ENCODE measurements around the gene KLHL42. TPM values are rescaled to one million over a fixed set of nuclear protein-coding genes. Genes with fewer than 3 reads are reported as not detected.

Gene KLHL42
- total RNA-seq, 1 experiment from 2014 or later = 21.5 TPM

DNA sequence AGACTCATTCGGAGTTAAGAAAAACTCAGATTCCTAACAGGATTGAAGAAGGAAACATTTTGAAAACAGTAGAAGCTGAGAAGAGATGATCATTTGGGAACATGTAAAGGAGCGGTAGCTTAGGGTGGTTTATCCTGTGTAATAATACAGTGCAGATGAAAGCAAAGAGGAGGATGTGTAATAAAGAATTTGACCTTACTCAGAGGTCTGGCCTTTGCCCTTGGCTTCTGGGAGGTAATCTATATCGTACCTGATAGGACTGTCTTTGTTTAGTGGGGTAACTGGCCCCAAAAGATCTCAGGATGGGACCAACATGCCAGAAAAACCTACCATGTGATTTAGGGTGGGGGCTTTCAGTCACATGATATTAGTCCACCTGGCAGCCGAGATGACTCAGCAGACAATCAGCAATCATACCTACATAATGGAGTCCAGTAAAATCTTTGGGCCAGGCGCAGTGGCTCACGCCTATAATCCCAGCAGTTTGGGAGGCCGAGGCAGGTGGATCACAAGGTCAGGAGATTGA lies 23.3 kb upstream of the KLHL42 start:
- Histone ChIP-seq H3K36me3 (ENCODE audit: control insufficient read depth in 1 of 2, insufficient read depth in 2 of 2, low read length in 2 of 2) (peaks cover 3 to 13% of the 10 kb centered on the region in 2 experiments; a peak in 3 of 4 replicates), H3K4me2 (ENCODE audit: low read length) (no peak overlapping the region), H3K9me2 (ENCODE audit: insufficient read depth) (no peaks in the 10 kb centered on the region), H3K27ac (ENCODE audit: low read depth, low read length) (no peak overlapping the region), H3K4me1 (ENCODE audit: control insufficient read depth in 1 of 2, insufficient read depth in 2 of 2, low read length in 2 of 2) (peaks cover 16 to 23% of the 10 kb centered on the region in 2 experiments), H3K79me2 (ENCODE audit: insufficient read depth, low read length) (peaks cover 17% of the 10 kb centered on the region), H3K9me3 (ENCODE audit: control insufficient read depth in 1 of 2, insufficient read depth in 1 of 2, low read depth in 1 of 2, low read length in 2 of 2) (no peaks in the 10 kb centered on the region), H3K9ac (ENCODE audit: low read length) (no peak overlapping the region), H4K20me1 (ENCODE audit: insufficient read depth) (no peaks in the 10 kb centered on the region), H3K27me3 (ENCODE audit: insufficient read depth, low read length) (no peaks in the 10 kb centered on the region), H2AFZ (ENCODE audit: low read depth, low read length, poor library complexity, severe bottlenecking) (no peak overlapping the region), H3K4me3 (replicated peaks in 1 of 2; ENCODE audit: low read depth in 1 of 2, low read length in 2 of 2) (no peak overlapping the region)
- ChIA-PET RAD21 (ENCODE audit: low non-redundant PET in 1 of 2, low total read pairs in 2 of 2, uncharacterized antibody in 2 of 2, unreplicated experiment in 2 of 2) (no interaction called here), CTCF (no interaction called here), POLR2A (no interaction called here)
- TF ChIP-seq TCF7L2 (IDR thresholded peaks at IDR 0.05; ENCODE audit: borderline replicate concordance, extremely low read depth, insufficient read depth, insufficient read length) (no peak), POLR2A (IDR thresholded peaks at IDR 0.05; ENCODE audit: borderline replicate concordance, extremely low read depth, insufficient read depth, insufficient read length) (no peak), SRF (IDR thresholded peaks at IDR 0.05; ENCODE audit: low read depth) (no peak), EZH2phosphoT487 (IDR thresholded peaks at IDR 0.05; ENCODE audit: borderline replicate concordance) (no peak), ELF1 (IDR thresholded peaks at IDR 0.05; ENCODE audit: borderline replicate concordance, low read depth) (no peak), SP1 (IDR thresholded peaks at IDR 0.05; ENCODE audit: low read depth) (no peak), ZFX (IDR thresholded peaks at IDR 0.05) (no peak)
- TF ChIP-seq, protein P1, sequence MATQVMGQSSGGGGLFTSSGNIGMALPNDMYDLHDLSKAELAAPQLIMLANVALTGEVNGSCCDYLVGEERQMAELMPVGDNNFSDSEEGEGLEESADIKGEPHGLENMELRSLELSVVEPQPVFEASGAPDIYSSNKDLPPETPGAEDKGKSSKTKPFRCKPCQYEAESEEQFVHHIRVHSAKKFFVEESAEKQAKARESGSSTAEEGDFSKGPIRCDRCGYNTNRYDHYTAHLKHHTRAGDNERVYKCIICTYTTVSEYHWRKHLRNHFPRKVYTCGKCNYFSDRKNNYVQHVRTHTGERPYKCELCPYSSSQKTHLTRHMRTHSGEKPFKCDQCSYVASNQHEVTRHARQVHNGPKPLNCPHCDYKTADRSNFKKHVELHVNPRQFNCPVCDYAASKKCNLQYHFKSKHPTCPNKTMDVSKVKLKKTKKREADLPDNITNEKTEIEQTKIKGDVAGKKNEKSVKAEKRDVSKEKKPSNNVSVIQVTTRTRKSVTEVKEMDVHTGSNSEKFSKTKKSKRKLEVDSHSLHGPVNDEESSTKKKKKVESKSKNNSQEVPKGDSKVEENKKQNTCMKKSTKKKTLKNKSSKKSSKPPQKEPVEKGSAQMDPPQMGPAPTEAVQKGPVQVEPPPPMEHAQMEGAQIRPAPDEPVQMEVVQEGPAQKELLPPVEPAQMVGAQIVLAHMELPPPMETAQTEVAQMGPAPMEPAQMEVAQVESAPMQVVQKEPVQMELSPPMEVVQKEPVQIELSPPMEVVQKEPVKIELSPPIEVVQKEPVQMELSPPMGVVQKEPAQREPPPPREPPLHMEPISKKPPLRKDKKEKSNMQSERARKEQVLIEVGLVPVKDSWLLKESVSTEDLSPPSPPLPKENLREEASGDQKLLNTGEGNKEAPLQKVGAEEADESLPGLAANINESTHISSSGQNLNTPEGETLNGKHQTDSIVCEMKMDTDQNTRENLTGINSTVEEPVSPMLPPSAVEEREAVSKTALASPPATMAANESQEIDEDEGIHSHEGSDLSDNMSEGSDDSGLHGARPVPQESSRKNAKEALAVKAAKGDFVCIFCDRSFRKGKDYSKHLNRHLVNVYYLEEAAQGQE (IDR thresholded peaks at IDR 0.05; ENCODE audit: low read depth) = no peak
- intact Hi-C loops (cut with micrococcal nuclease) = no loop called here
- ATAC-seq (no peak), DNase-seq (ENCODE audit: low read depth, low spot score) (no peak)
- BruUV-seq (replicated peaks) = no TSS peak

All from HCT116 (cell line).